ENCODE results near the gene TOX2. TPM values are rescaled to one million over a fixed set of nuclear protein-coding genes. Genes with fewer than 3 reads are reported as not detected.
A peak's percentile ranks its signal among the peaks of the same experiment; 100 is the strongest.

The TOX2 gene
- total and polyA plus RNA-seq, 2 of the 8 experiments (the other 6 are each of a cell fraction or from before 2014, with no cell fraction given), result 1.8 to 3.4 TPM

GRCh38 chr20:44006578-44006977, 91.9 kb downstream of the TOX2 start:
- H3K18ac ChIP-seq (ENCODE audit: extremely low read depth, low read length), result no peak overlapping the region
- H3K23me2 ChIP-seq (ENCODE audit: low read depth, low read length), result no peaks in the 10 kb centered on the region
- no peak overlapping the region for H3K56ac ChIP-seq (replicated peaks; ENCODE audit: insufficient read length, low read depth, low read length)
- no peak overlapping the region for H2BK120ac ChIP-seq (replicated peaks; ENCODE audit: low read depth, low read length)
- no peaks in the 10 kb centered on the region for H3K4me1 ChIP-seq (replicated peaks in 1 of 4; ENCODE audit: control insufficient read depth in 3 of 4, insufficient read depth in 4 of 4, low read length in 3 of 4)
- no peak overlapping the region for H4K91ac ChIP-seq (replicated peaks; ENCODE audit: insufficient read length, low read length)
- H4K5ac ChIP-seq (ENCODE audit: insufficient read length, low read depth, low read length), result no peak overlapping the region
- no peaks in the 10 kb centered on the region for H3K36me3 ChIP-seq (ENCODE audit: control insufficient read depth in 2 of 4, insufficient read depth in 4 of 4, low read length in 3 of 4)
- no peak overlapping the region for H3K23ac ChIP-seq (ENCODE audit: insufficient read length)
- H2AFZ ChIP-seq (ENCODE audit: low read length), result no peak overlapping the region
- H2BK20ac ChIP-seq (ENCODE audit: low read length), result no peak overlapping the region
- no peaks in the 10 kb centered on the region for H3K79me1 ChIP-seq (ENCODE audit: low read depth, low read length)
- no peaks in the 10 kb centered on the region for H3K79me2 ChIP-seq (ENCODE audit: control insufficient read depth in 1 of 2, insufficient read depth in 2 of 2, low read length in 2 of 2)
- H3K4me2 ChIP-seq (ENCODE audit: insufficient read depth in 1 of 2, low read depth in 2 of 2, low read length in 2 of 2), result no peak overlapping the region
- no peak overlapping the region for H3K9ac ChIP-seq (replicated peaks in 1 of 4; ENCODE audit: extremely low read depth in 1 of 4, low read depth in 3 of 4, low read length in 3 of 4)
- ChIA-PET POLR2A (ENCODE audit: partially characterized antibody) (interaction anchor here (0.8 kb wide), 1 partner anchor 17 kb away, joined by 3 read pairs; no protein-coding TSS in a partner anchor), CTCF (ENCODE audit: partially characterized antibody) (interaction anchor here (1.0 to 2.1 kb wide), 4 partner anchors 13 to 256 kb away, joined by 3 to 7 read pairs (median 3); no protein-coding TSS in a partner anchor)
- no peak overlapping the region for H2BK12ac ChIP-seq (ENCODE audit: low read depth, low read length)
- no peak overlapping the region for H2BK5ac ChIP-seq (ENCODE audit: low read depth, low read length)
- H3K27me3 ChIP-seq (replicated peaks in 1 of 4; ENCODE audit: control insufficient read depth in 3 of 4, extremely low read depth in 1 of 4, insufficient read depth in 3 of 4, low read length in 3 of 4), result no peaks in the 10 kb centered on the region
- no peak for FAIRE-seq
- H4K20me1 ChIP-seq (replicated peaks in 1 of 2; ENCODE audit: control insufficient read depth in 1 of 2, insufficient read depth in 2 of 2, low read length in 2 of 2), result no peaks in the 10 kb centered on the region
- TF ChIP-seq EZH2 (IDR thresholded peaks at IDR 0.05; ENCODE audit: low read depth, low read length, severe bottlenecking), result no peak
- peak in 1 of 3 experiments; percentile 9; a peak in 1 of 4 replicates for TF ChIP-seq CTCF (IDR thresholded peaks at IDR 0.05; ENCODE audit: control extremely low read depth in 1 of 3, insufficient read depth in 1 of 3, low read depth in 1 of 3, low read length in 3 of 3)
- H3K27ac ChIP-seq (ENCODE audit: low read depth, low read length), result no peak overlapping the region
- H4K8ac ChIP-seq (ENCODE audit: extremely low read depth, insufficient read depth, low read length), result no peak overlapping the region; the same call in 1 of the 2 replicates
- 80% methylated on average over 6 of the region's 9 CpGs; no CpG with 5 or more reads in 1 of the 2 experiments for WGBS, 2 experiments (ENCODE audit: extremely low coverage in 1 of 2, insufficient coverage in 1 of 2, insufficient read length in 1 of 2, insufficient replicate concordance in 2 of 2, low coverage in 1 of 2, low lambda C conversion rate in 2 of 2, missing lambda C conversion rate in 1 of 2)
- DNase-seq (ENCODE audit: low read depth in 1 of 2, low spot score in 2 of 2), result no peak
- no peaks in the 10 kb centered on the region for H3K9me3 ChIP-seq (ENCODE audit: insufficient read depth in 2 of 2, low read depth in 1 of 2, low read length in 1 of 2)
- no peak overlapping the region for H2AK5ac ChIP-seq (ENCODE audit: low read depth, low read length)
- H2BK15ac ChIP-seq (ENCODE audit: low read length), result no peak overlapping the region
- H3K14ac ChIP-seq (ENCODE audit: insufficient read length), result no peak overlapping the region
- no peak overlapping the region for H3K4me3 ChIP-seq (ENCODE audit: extremely low read depth in 1 of 4, insufficient read depth in 2 of 4, low read depth in 3 of 4, low read length in 4 of 4)
- no peak overlapping the region for H3K4ac ChIP-seq (replicated peaks; ENCODE audit: insufficient read length, low read depth, low read length)

Data from H1 (cell line).